ENCODE data around the gene KCNJ1. TPM values are rescaled to one million over a fixed set of nuclear protein-coding genes. Genes with fewer than 3 reads are reported as not detected.

The KCNJ1 gene
- total and polyA plus RNA-seq, 2 donors (not counting 3 experiments of a cell fraction or from before 2014, with no cell fraction given), result not detected

DNA sequence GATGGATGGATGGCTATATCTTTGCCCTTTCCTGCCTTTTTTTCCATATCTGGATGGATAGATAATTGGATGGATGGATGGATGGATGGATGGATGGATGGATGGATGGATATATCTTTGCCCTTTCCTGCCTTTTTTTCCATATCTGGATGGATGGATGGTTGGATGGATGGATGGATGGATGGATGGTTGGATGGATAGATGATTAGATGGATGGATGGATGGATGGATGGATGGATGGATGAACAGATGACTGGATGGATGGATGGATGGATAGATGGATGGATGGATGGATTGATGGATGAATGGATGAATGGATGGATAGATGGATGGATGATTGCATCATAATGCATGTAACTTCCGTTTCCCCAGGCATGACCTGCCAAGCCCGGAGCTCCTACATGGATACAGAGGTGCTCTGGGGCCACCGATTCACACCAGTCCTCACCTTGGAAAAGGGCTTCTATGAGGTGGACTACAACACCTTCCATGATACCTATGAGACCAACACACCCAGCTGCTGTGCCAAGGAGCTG is 49.0 kb upstream of the KCNJ1 start:
- FAIRE-seq (no peak), DNase-seq (ENCODE audit: low read depth, low spot score) (no peak)
- TF ChIP-seq MYC (IDR thresholded peaks at IDR 0.05; ENCODE audit: low read depth, low read length) (no peak), JUN (IDR thresholded peaks at IDR 0.05; ENCODE audit: borderline replicate concordance, insufficient read depth, insufficient read length, low read depth) (no peak), POLR2AphosphoS5 (IDR thresholded peaks at IDR 0.05; ENCODE audit: insufficient read depth, low read depth, low read length) (no peak), EZH2 (IDR thresholded peaks at IDR 0.05; ENCODE audit: borderline replicate concordance, low read depth, low read length, severe bottlenecking) (no peak), FOS (IDR thresholded peaks at IDR 0.05; ENCODE audit: borderline replicate concordance, insufficient read depth, low read length) (no peak), GATA2 (IDR thresholded peaks at IDR 0.05; ENCODE audit: insufficient read depth, insufficient read length, low read depth, low read length) (no peak), POLR2A (IDR thresholded peaks at IDR 0.05; ENCODE audit: low read depth, low read length) (no peak)
- TF ChIP-seq, protein P1, sequence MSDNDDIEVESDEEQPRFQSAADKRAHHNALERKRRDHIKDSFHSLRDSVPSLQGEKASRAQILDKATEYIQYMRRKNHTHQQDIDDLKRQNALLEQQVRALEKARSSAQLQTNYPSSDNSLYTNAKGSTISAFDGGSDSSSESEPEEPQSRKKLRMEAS (IDR thresholded peaks at IDR 0.05; ENCODE audit: insufficient read depth, insufficient read length), result no peak
- TF ChIP-seq, protein P2, sequence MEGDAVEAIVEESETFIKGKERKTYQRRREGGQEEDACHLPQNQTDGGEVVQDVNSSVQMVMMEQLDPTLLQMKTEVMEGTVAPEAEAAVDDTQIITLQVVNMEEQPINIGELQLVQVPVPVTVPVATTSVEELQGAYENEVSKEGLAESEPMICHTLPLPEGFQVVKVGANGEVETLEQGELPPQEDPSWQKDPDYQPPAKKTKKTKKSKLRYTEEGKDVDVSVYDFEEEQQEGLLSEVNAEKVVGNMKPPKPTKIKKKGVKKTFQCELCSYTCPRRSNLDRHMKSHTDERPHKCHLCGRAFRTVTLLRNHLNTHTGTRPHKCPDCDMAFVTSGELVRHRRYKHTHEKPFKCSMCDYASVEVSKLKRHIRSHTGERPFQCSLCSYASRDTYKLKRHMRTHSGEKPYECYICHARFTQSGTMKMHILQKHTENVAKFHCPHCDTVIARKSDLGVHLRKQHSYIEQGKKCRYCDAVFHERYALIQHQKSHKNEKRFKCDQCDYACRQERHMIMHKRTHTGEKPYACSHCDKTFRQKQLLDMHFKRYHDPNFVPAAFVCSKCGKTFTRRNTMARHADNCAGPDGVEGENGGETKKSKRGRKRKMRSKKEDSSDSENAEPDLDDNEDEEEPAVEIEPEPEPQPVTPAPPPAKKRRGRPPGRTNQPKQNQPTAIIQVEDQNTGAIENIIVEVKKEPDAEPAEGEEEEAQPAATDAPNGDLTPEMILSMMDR (IDR thresholded peaks at IDR 0.05; ENCODE audit: extremely low read depth in 1 of 2, insufficient read depth in 1 of 2, low read depth in 1 of 2, low read length in 2 of 2), result no peak
- no TSS peak for BruUV-seq (replicated peaks)
- Histone ChIP-seq H3K9me1 (replicated peaks; ENCODE audit: control insufficient read depth, extremely low read depth, insufficient read depth, low read length) (no peaks in the 10 kb centered on the region), H3K27ac (ENCODE audit: insufficient read depth, low read depth, low read length) (no peak overlapping the region), H3K9me3 (replicated peaks; ENCODE audit: control insufficient read depth, insufficient read depth, low read length) (no peaks in the 10 kb centered on the region), H3K4me3 (replicated peaks in 1 of 3; ENCODE audit: insufficient read depth in 1 of 3, low read depth in 1 of 3, low read length in 3 of 3) (no peak overlapping the region), H4K20me1 (replicated peaks; ENCODE audit: control insufficient read depth, extremely low read depth, insufficient read depth, low read length) (no peaks in the 10 kb centered on the region), H3K79me2 (ENCODE audit: control insufficient read depth, insufficient read depth, low read length) (no peaks in the 10 kb centered on the region), H3K36me3 (ENCODE audit: control insufficient read depth in 2 of 2, extremely low read depth in 1 of 2, insufficient read depth in 2 of 2, low read length in 2 of 2) (no peaks in the 10 kb centered on the region), H3K4me1 (ENCODE audit: control insufficient read depth, extremely low read depth, insufficient read depth, low read length) (no peaks in the 10 kb centered on the region), H3K4me2 (ENCODE audit: insufficient read depth, low read length) (no peak overlapping the region), H2AFZ (ENCODE audit: low read depth, low read length) (no peak overlapping the region), H3K9ac (replicated peaks; ENCODE audit: extremely low read depth, insufficient read depth, low read length) (no peak overlapping the region), H3K27me3 (ENCODE audit: control insufficient read depth in 2 of 2, insufficient read depth in 2 of 2, low read length in 2 of 2) (peaks cover 5 to 6% of the 10 kb centered on the region in 2 experiments)
- POLR2A ChIA-PET, result no interaction called here
- intact Hi-C loops (cut with micrococcal nuclease) (no loop called here), dilution Hi-C loops (cut with MboI; ENCODE audit: extremely low pct_ligation_motif_present, low sequenced_read_pairs) (no loop called here)
- CTCF ChIA-PET, result no interaction called here
